Measurements from ENCODE around the gene COX5B. TPM values are rescaled to one million over a fixed set of nuclear protein-coding genes. Genes with fewer than 3 reads are reported as not detected.

The COX5B gene
- total RNA-seq, 1 donor from 2014 or later = 251 TPM

GRCh38 chr2:97653473-97653872, 7.6 kb downstream of the COX5B start:
- no peak overlapping the region for H3K27ac ChIP-seq
- no peak for TF ChIP-seq CTCF (IDR thresholded peaks at IDR 0.05)
- H3K9me3 ChIP-seq = peaks cover 0 to 6% of the 10 kb centered on the region in 2 donors
- no peaks in the 10 kb centered on the region for H3K4me1 ChIP-seq
- intact Hi-C loops (cut with DNase I) = no loop called here
- H3K27me3 ChIP-seq = no peaks in the 10 kb centered on the region
- peaks cover 32 to 63% of the 10 kb centered on the region in 2 donors for H3K36me3 ChIP-seq
- no peak for DNase-seq (ENCODE audit: low spot score in 2 of 2)
- H3K4me3 ChIP-seq = no peak overlapping the region

- no peak for DNase-seq (ENCODE audit: low spot score in 2 of 2)
- no peak for TF ChIP-seq CTCF (IDR thresholded peaks at IDR 0.05)
- intact Hi-C loops (cut with DNase I) = no loop called here
- no peaks in the 10 kb centered on the region for H3K27me3 ChIP-seq
- H3K4me1 ChIP-seq = no peaks in the 10 kb centered on the region
- no peak overlapping the region for H3K27ac ChIP-seq
- H3K4me3 ChIP-seq = no peak overlapping the region
- H3K9me3 ChIP-seq = peaks cover 0 to 6% of the 10 kb centered on the region in 2 donors
- H3K36me3 ChIP-seq = peaks cover 36 to 63% of the 10 kb centered on the region in 2 donors
Measured at GRCh38 chr2:97653874-97654273, 8.0 kb downstream of the COX5B start.

DNA sequence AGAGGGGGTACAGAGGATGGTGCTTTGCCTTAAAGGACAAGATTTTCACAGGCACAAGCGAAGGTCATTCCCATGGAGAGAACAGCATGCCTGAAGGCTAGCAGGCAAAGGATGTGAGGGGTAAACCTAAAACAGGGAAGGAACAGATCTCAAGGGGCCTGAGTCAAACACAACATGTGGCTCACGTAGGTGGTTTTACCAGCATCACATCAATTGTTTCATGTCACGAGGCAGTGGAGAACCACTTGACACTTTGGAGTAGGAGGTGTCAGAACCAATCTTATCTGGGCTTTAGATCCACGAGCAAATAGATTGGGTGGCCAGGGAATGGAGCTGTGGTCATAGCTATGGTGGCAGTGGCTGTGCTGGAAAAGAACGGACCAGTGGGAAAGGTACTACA, 8.4 kb downstream of the COX5B start:
- H3K36me3 ChIP-seq = peaks cover 37 to 63% of the 10 kb centered on the region in 2 donors

DNA sequence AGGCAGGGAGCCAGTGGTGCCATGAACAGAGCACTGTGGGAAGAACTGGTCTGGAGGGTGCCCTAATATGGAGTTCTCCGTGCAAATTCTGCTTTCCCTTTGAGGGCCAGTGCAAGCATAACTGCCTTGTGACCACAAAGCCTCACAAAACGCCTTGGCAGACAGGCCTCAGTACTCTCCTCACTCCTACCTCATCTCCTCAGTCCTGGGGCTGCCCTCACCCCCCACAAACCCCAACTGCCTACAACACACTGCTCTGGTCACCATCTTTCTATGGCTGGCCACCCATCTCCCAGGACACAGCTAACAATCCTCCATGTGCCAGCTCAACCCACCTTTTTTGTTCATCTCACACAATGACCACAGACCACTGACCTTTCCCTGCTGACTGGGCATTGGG, 8.9 kb downstream of the COX5B start:
- no peak for DNase-seq (ENCODE audit: low spot score in 2 of 2)
- peaks cover 40 to 65% of the 10 kb centered on the region in 2 donors for H3K36me3 ChIP-seq
- H3K27me3 ChIP-seq = no peaks in the 10 kb centered on the region
- intact Hi-C loops (cut with DNase I) = no loop called here
- no peaks in the 10 kb centered on the region for H3K4me1 ChIP-seq
- peaks cover 0 to 6% of the 10 kb centered on the region in 2 donors for H3K9me3 ChIP-seq
- no peak overlapping the region for H3K4me3 ChIP-seq
- no peak overlapping the region for H3K27ac ChIP-seq
- no peak for TF ChIP-seq CTCF (IDR thresholded peaks at IDR 0.05)

More for the DNA sequence above, 8.4 kb downstream of the COX5B start:
- DNase-seq (ENCODE audit: low spot score in 2 of 2) = no peak
- no peaks in the 10 kb centered on the region for H3K4me1 ChIP-seq
- no peak overlapping the region for H3K4me3 ChIP-seq
- intact Hi-C loops (cut with DNase I) = no loop called here
- TF ChIP-seq CTCF (IDR thresholded peaks at IDR 0.05) = no peak
- H3K9me3 ChIP-seq = peaks cover 0 to 6% of the 10 kb centered on the region in 2 donors
- H3K27ac ChIP-seq = no peak overlapping the region
- no peaks in the 10 kb centered on the region for H3K27me3 ChIP-seq

- DNase-seq (ENCODE audit: low spot score in 2 of 2) = no peak
- TF ChIP-seq CTCF (IDR thresholded peaks at IDR 0.05) = no peak
- Histone ChIP-seq H3K4me1 (peaks cover 0 to 8% of the 10 kb centered on the region in 2 donors), H3K4me3 (no peak overlapping the region), H3K36me3 (peaks cover 38 to 66% of the 10 kb centered on the region in 2 donors), H3K27me3 (no peaks in the 10 kb centered on the region), H3K9me3 (peaks cover 0 to 6% of the 10 kb centered on the region in 2 donors), H3K27ac (no peak overlapping the region)
- intact Hi-C loops (cut with DNase I) = no loop called here
Measured at GRCh38 chr2:97656129-97656755, 10.4 kb downstream of the COX5B start.
